GM12878 (cell line): ENCODE results near the gene HLA-DQB1. TPM values are rescaled to one million over a fixed set of nuclear protein-coding genes. Genes with fewer than 3 reads are reported as not detected.
A peak's percentile ranks its signal among the peaks of the same experiment; 100 is the strongest.

Experiments used
- ATAC-seq: fragments of 200-7000 bp; cut with Tn5 transposase; 3 replicates; pipeline ENCODE4 v1.9.1; 2020; ENCODE audit warnings: mild to moderate bottlenecking, moderate library complexity
- BruUV-seq: library from RNA; stranded (reverse); fragments of 400-500 nt; replicated peaks from 2 replicates; lab custom pipeline; 2021; lab: Mats Ljungman, UMichigan
- CTCF ChIA-PET: fragments of 300-600 bp; sonication (Branson Sonifier 250); formaldehyde crosslinking; extraction: SDS; loops from one replicate; lab custom pipeline; 2021; ENCODE audit warnings: inconsistent platforms; lab: Yijun Ruan, JAX
- POLR2A ChIA-PET: fragments of 350-600 bp; formaldehyde crosslinking; extraction: SDS; loops from one replicate; lab custom pipeline; 2021; ENCODE audit warnings: inconsistent platforms; lab: Charles Lee
- RAD21 ChIA-PET: fragments of 300-600 bp; sonication (Branson Sonifier 250); formaldehyde crosslinking; loops from one replicate; lab custom pipeline; 2023; ENCODE audit warnings: antibody characterized with exemption; ENCODE audit not compliant: unreplicated experiment; lab: Charles Lee
- SMC1A ChIA-PET: fragments of 300-600 bp; sonication (Branson Sonifier 250); formaldehyde crosslinking; loops from one replicate; lab custom pipeline; 2023; ENCODE audit not compliant: unreplicated experiment, uncharacterized antibody; lab: Charles Lee
- DNase-seq: peaks from one replicate; pipeline ENCODE4 v3.0.0-alpha.2; 2011; ENCODE audit warnings: low read depth, low spot score
- FAIRE-seq: peaks from 3 replicates; lab custom pipeline; 2011; peaks lifted over from hg19 to GRCh38; lab: Jason Lieb, UNC
- H2AFZ ChIP-seq: 2 replicates; pipeline ENCODE4 v1.6.0; 2011; ENCODE audit warnings: low read depth, low read length, control low read depth; ENCODE audit not compliant: control insufficient read depth
- H3K27ac ChIP-seq: 2 replicates; pipeline ENCODE4 v1.5.1; 2011; ENCODE audit warnings: control low read depth; ENCODE audit not compliant: control insufficient read depth, insufficient read depth
- H3K27me3 ChIP-seq, 2 experiments: replicated peaks in 1 of 2; 2 replicates each; pipeline versions ENCODE4 v1.6.0 to v1.6.1; 2011; ENCODE audit warnings: low read length in 1 of 2; ENCODE audit not compliant: control insufficient read depth in 2 of 2, insufficient read depth in 2 of 2
- H3K36me3 ChIP-seq, 2 experiments: 2 replicates each; pipeline ENCODE4 v1.5.1; 2011; ENCODE audit warnings: low read length in 1 of 2; ENCODE audit not compliant: control insufficient read depth in 2 of 2, insufficient read depth in 2 of 2
- H3K4me1 ChIP-seq: 2 replicates; pipeline ENCODE4 v1.6.1; 2011; ENCODE audit warnings: mild to moderate bottlenecking, low read length, moderate library complexity, mixed read lengths; ENCODE audit not compliant: control insufficient read depth, insufficient read depth
- H3K4me2 ChIP-seq: 2 replicates; pipeline ENCODE4 v1.6.0; 2011; ENCODE audit warnings: control low read depth; ENCODE audit not compliant: control insufficient read depth, insufficient read depth
- H3K4me3 ChIP-seq: fragments of 200-600 bp; sonication (generic); 2 replicates; pipeline ENCODE4 v1.5.1; 2016
- H3K79me2 ChIP-seq: 2 replicates; pipeline ENCODE4 v1.6.0; 2011; ENCODE audit warnings: low read length; ENCODE audit not compliant: control insufficient read depth, insufficient read depth
- H3K9ac ChIP-seq: 2 replicates; pipeline ENCODE4 v1.8.0; 2011; ENCODE audit warnings: low read length, control low read depth, mixed read lengths; ENCODE audit not compliant: control insufficient read depth, insufficient read depth
- H3K9me3 ChIP-seq: replicated peaks from 3 replicates; pipeline ENCODE4 v1.5.1; 2011; ENCODE audit warnings: mild to moderate bottlenecking, low read length; ENCODE audit not compliant: control insufficient read depth, insufficient read depth
- H4K20me1 ChIP-seq: 2 replicates; pipeline ENCODE4 v1.6.0; 2011; ENCODE audit not compliant: control insufficient read depth, insufficient read depth
- ATF2 ChIP-seq: IDR thresholded peaks from 2 replicates; pipeline ENCODE4 v1.6.1; 2012; ENCODE audit warnings: low read length, inconsistent platforms
- CEBPZ ChIP-seq: fragments of 150-350 bp; IDR thresholded peaks from 2 replicates; pipeline ENCODE4 v1.6.1; 2016; ENCODE audit warnings: low read depth, low read length
- JUNB ChIP-seq: IDR thresholded peaks from 2 replicates; pipeline ENCODE4 v1.6.1; 2016; ENCODE audit warnings: antibody characterized with exemption, mild to moderate bottlenecking
- LARP7 ChIP-seq: fragments of 450-650 bp; IDR thresholded peaks from 2 replicates; pipeline ENCODE4 v1.6.1; 2017; ENCODE audit warnings: mild to moderate bottlenecking
- MEF2A ChIP-seq: IDR thresholded peaks from 2 replicates; pipeline ENCODE4 v1.6.1; 2011; ENCODE audit warnings: low read depth, mild to moderate bottlenecking, low read length, moderate library complexity; ENCODE audit not compliant: insufficient read depth
- PML ChIP-seq: IDR thresholded peaks from 2 replicates; pipeline ENCODE4 v1.6.1; 2012; ENCODE audit warnings: low read length, inconsistent platforms
- RELA ChIP-seq: fragments of 450-650 bp; IDR thresholded peaks from 2 replicates; pipeline ENCODE4 v1.8.0; 2014; ENCODE audit warnings: borderline replicate concordance; ENCODE audit not compliant: partially characterized antibody
- ZNF274 ChIP-seq: IDR thresholded peaks from one replicate; pipeline ENCODE4 v1.8.0; 2011; ENCODE audit not compliant: insufficient read length, insufficient read depth
- ZNF384 ChIP-seq: IDR thresholded peaks from 2 replicates; pipeline ENCODE4 v1.6.1; 2012; ENCODE audit warnings: low read depth, mild to moderate bottlenecking, low read length, improper control_type of control experiment, borderline replicate concordance
- ZNF687 ChIP-seq: fragments of 450-650 bp; IDR thresholded peaks from 2 replicates; pipeline ENCODE4 v1.6.1; 2017; ENCODE audit warnings: mild to moderate bottlenecking, moderate library complexity
- WGBS: methylation state at CpG from one replicate; pipeline ENCODE4 v1.1.6; 2016; ENCODE audit warnings: low lambda C conversion rate; ENCODE audit not compliant: insufficient replicate concordance, insufficient coverage; ENCODE audit errors: missing lambda C conversion rate; 5-methylcytosine and 5-hydroxymethylcytosine counted together
- in situ Hi-C: fragments of 300-500 bp; cut with MboI; formaldehyde crosslinking; loops from 9 replicates; pipeline ENCODE4 v1.14.3; 2018; ENCODE audit warnings: mixed read lengths
- intact Hi-C: fragments of 100-400 bp; cut with micrococcal nuclease; formaldehyde crosslinking; loops from one replicate; pipeline ENCODE4 v1.14.2; 2022; ENCODE audit not compliant: unreplicated experiment
- polyA plus RNA-seq, 11 experiments: library from polyadenylated mRNA; depleted of rRNA in 4 of 11; unstranded in 6 of 11; stranded (reverse) in 5 of 11; fragments of >200 nt; fragmentation: Nextera tagmentation in 4 of 11; fragmentation: Illumina TruSeq in 1 of 11; extraction: Ambion mirVana in 4 of 11; extraction: Trizol in 1 of 11; gene quantifications; 1 replicate in 1 of 11; 2 replicates in 10 of 11; pipeline versions ENCODE4 v1.2.1 to v1.2.3, GENCODE V29; 2011 to 2016; ENCODE audit warnings: inconsistent platforms in 2 of 11, missing spikeins in 2 of 11, low read depth in 1 of 11
- total RNA-seq, 4 experiments: library from RNA; depleted of rRNA in 3 of 4; stranded (reverse); fragments of >200 nt in 3 of 4; fragmentation: Illumina TruSeq in 1 of 4; extraction: Trizol in 1 of 4; gene quantifications; 2 replicates each; pipeline versions ENCODE4 v1.2.1 to v1.2.3, GENCODE V29; 2013 to 2021

HLA-DQB1 gene
- total and polyA plus RNA-seq, 10 of the 15 experiments (the other 5 are each of a cell fraction or from before 2014, with no cell fraction given): 38.1 to 403 (median 91.4) TPM

- TF ChIP-seq CEBPZ (no peak), ZNF274 (no peak), RELA (no peak)
- TF ChIP-seq, all 136 proteins: peak for 0
Observed at GRCh38 chr6:32613475-32613874, 53.0 kb downstream of the HLA-DQB1 start (continued).

- Histone ChIP-seq H4K20me1 (no peaks in the 10 kb centered on the region), H3K27me3 (no peaks in the 10 kb centered on the region), H2AFZ (peak overlapping the region; percentile 44; the same call in 1 of the 2 replicates), H3K36me3 (no peaks in the 10 kb centered on the region), H3K9me3 (no peaks in the 10 kb centered on the region; the same call in 2 of the 3 replicates), H3K4me2 (peak overlapping the region; percentile 39), H3K79me2 (peaks cover 17% of the 10 kb centered on the region), H3K4me3 (no peak overlapping the region), H3K9ac (peak overlapping the region; percentile 68), H3K4me1 (peaks cover 17% of the 10 kb centered on the region), H3K27ac (peak overlapping the region; percentile 95)
- BruUV-seq: no TSS peak
- intact Hi-C loops (loop anchor here (1.0 to 2.0 kb wide), 4 partner anchors 13 to 173 kb away; partner anchors contain the start of genes HLA-DQA1 and HLA-DQB1), in situ Hi-C loops (loop anchor here (10.0 to 25.0 kb wide), 2 partner anchors 334 to 1048 kb away; partner anchors contain the start of genes HLA-DMB and LTA)
- DNase-seq (no peak), FAIRE-seq (no peak), ATAC-seq (peak; percentile 40)
- ChIA-PET SMC1A (interaction anchor here (1.4 to 3.2 kb wide), 4 partner anchors 11 to 27 kb away, joined by 3 to 27 read pairs (median 17); partner anchors contain the start of gene HLA-DQA1), CTCF (interaction anchor here (0.9 kb wide), 1 partner anchor 27 kb away, joined by 3 read pairs; the partner anchor contains the start of gene HLA-DQA1), POLR2A (interaction anchor here (1.1 to 4.8 kb wide), 3 partner anchors 11 to 55 kb away, joined by 3 to 50 read pairs (median 27); partner anchors contain the start of genes HLA-DQA1 and HLA-DQB1), RAD21 (interaction anchor here (0.6 to 3.2 kb wide), 4 partner anchors 12 to 283 kb away, joined by 3 to 21 read pairs (median 8); partner anchors contain the start of gene HLA-DQA1)
- 9% methylated on average over 3 of the region's 3 CpGs for WGBS
- TF ChIP-seq ZNF384 (no peak), MEF2A (no peak; the same call in 1 of the 2 replicates), LARP7 (no peak), ZNF687 (peak; percentile 68; the same call in 1 of the 2 replicates), JUNB (peak; percentile 53), PML (no peak), ATF2 (0 out of 2 replicates have a peak, but pooled peaks have one; percentile 18)
Observed at GRCh38 chr6:32610682-32611296, 55.7 kb downstream of the HLA-DQB1 start.
